ENCODE results near the gene HHLA2.
"Not testable (repeated sequence)": the region's sequence is repeated elsewhere in the genome, so short reads cannot be mapped to it uniquely, and the experiment has no call there.

GRCh38 chr3:108279066-108279465 is 17.3 kb upstream of the HHLA2 start:
- TF ChIP-seq, protein P1, sequence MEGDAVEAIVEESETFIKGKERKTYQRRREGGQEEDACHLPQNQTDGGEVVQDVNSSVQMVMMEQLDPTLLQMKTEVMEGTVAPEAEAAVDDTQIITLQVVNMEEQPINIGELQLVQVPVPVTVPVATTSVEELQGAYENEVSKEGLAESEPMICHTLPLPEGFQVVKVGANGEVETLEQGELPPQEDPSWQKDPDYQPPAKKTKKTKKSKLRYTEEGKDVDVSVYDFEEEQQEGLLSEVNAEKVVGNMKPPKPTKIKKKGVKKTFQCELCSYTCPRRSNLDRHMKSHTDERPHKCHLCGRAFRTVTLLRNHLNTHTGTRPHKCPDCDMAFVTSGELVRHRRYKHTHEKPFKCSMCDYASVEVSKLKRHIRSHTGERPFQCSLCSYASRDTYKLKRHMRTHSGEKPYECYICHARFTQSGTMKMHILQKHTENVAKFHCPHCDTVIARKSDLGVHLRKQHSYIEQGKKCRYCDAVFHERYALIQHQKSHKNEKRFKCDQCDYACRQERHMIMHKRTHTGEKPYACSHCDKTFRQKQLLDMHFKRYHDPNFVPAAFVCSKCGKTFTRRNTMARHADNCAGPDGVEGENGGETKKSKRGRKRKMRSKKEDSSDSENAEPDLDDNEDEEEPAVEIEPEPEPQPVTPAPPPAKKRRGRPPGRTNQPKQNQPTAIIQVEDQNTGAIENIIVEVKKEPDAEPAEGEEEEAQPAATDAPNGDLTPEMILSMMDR (IDR thresholded peaks at IDR 0.05) = not testable (repeated sequence)
- TF ChIP-seq EP300 (IDR thresholded peaks at IDR 0.05) = not testable (repeated sequence)

All from gastroesophageal sphincter (tissue), 3 donors.